ENCODE results near the gene TCEAL7.

The TCEAL7 gene

DNA sequence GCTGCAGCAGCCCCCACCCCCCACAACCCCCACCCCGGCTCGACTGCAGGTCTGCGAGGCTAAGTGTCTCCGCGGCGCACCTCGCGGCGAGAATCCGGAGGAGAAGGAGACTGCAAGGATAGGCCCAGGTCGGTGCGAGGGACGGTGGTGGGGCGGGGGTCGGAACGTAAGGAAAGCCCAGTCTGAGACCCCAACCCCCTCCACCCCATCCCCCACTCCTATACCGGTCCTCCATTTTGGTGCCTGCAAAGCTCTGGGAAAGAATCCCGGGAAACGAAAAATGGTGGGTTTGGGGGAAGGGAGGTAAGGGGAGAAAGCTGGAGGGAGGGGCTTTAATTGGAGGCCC is 46.9 kb downstream of the TCEAL7 start:
- no peaks in the 10 kb centered on the region for H3K9me2 ChIP-seq (replicated peaks; ENCODE audit: low read depth, low read length)
- TF ChIP-seq, protein P1, sequence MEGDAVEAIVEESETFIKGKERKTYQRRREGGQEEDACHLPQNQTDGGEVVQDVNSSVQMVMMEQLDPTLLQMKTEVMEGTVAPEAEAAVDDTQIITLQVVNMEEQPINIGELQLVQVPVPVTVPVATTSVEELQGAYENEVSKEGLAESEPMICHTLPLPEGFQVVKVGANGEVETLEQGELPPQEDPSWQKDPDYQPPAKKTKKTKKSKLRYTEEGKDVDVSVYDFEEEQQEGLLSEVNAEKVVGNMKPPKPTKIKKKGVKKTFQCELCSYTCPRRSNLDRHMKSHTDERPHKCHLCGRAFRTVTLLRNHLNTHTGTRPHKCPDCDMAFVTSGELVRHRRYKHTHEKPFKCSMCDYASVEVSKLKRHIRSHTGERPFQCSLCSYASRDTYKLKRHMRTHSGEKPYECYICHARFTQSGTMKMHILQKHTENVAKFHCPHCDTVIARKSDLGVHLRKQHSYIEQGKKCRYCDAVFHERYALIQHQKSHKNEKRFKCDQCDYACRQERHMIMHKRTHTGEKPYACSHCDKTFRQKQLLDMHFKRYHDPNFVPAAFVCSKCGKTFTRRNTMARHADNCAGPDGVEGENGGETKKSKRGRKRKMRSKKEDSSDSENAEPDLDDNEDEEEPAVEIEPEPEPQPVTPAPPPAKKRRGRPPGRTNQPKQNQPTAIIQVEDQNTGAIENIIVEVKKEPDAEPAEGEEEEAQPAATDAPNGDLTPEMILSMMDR (conservative IDR thresholded peaks at IDR 0.05; ENCODE audit: low read length) = no peak
- TF ChIP-seq EZH2phosphoT487 (IDR thresholded peaks at IDR 0.05; ENCODE audit: borderline replicate concordance) = no peak
- no peaks in the 10 kb centered on the region for H3K27me3 ChIP-seq (ENCODE audit: insufficient read depth, low read length, poor library complexity, severe bottlenecking)
- H3K4me2 ChIP-seq (ENCODE audit: low read depth, low read length, poor library complexity, severe bottlenecking) = peak overlapping the region; percentile 89
- no peaks in the 10 kb centered on the region for H3K9me3 ChIP-seq (ENCODE audit: insufficient read depth, low read depth, low read length)
- H3F3A ChIP-seq (ENCODE audit: low read depth) = no peaks in the 10 kb centered on the region
- H2AFZ ChIP-seq (ENCODE audit: low read length) = peak overlapping the region; percentile 60; the same call in 1 of the 2 replicates
- no peaks in the 10 kb centered on the region for H3K36me3 ChIP-seq (ENCODE audit: insufficient read depth, low read length)
- peaks cover 9% of the 10 kb centered on the region for H3K4me1 ChIP-seq (ENCODE audit: insufficient read depth, low read length, poor library complexity, severe bottlenecking)
- H3K4me3 ChIP-seq (ENCODE audit: low read length, poor library complexity, severe bottlenecking) = peak overlapping the region; percentile 87
- H3K9ac ChIP-seq (ENCODE audit: low read depth, low read length, poor library complexity, severe bottlenecking) = peak overlapping the region; percentile 84
- peaks cover 18% of the 10 kb centered on the region; the same call in 1 of the 2 replicates for H3K79me2 ChIP-seq (ENCODE audit: insufficient read depth, low read length)
- H4K20me1 ChIP-seq (ENCODE audit: insufficient read depth, low read length, poor library complexity, severe bottlenecking) = no peaks in the 10 kb centered on the region

DNA sequence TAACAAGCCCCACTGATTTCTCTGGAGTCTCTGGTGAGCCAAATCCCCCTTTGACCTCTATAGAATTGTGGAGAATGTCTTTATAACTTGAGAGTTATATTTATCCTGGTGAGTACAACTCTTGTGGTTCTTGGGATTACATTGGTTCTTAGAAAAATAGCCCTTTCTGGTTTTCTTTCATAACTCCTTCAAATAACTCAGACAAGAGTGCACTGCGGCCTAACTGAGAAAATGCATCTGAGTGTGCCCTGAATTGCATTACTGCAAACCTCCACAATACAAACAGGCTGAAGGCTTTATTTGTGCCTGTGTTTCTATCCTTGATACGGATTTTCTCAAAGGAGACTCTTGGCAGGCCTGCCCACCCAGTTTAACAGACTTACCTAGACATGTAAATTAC is 49.0 kb downstream of the TCEAL7 start:
- Histone ChIP-seq H3K36me3 (ENCODE audit: insufficient read depth, low read length) (no peaks in the 10 kb centered on the region), H3K9ac (ENCODE audit: low read depth, low read length, poor library complexity, severe bottlenecking) (no peak overlapping the region), H3K4me3 (ENCODE audit: low read length, poor library complexity, severe bottlenecking) (peak overlapping the region; percentile 17), H3K9me2 (replicated peaks; ENCODE audit: low read depth, low read length) (no peaks in the 10 kb centered on the region), H3K9me3 (ENCODE audit: insufficient read depth, low read depth, low read length) (no peaks in the 10 kb centered on the region), H2AFZ (ENCODE audit: low read length) (no peak overlapping the region), H3K4me1 (ENCODE audit: insufficient read depth, low read length, poor library complexity, severe bottlenecking) (peaks cover 9% of the 10 kb centered on the region), H3K4me2 (ENCODE audit: low read depth, low read length, poor library complexity, severe bottlenecking) (peak overlapping the region; percentile 89), H3K79me2 (ENCODE audit: insufficient read depth, low read length) (peaks cover 18% of the 10 kb centered on the region; the same call in 1 of the 2 replicates), H3F3A (ENCODE audit: low read depth) (no peaks in the 10 kb centered on the region), H3K27me3 (ENCODE audit: insufficient read depth, low read length, poor library complexity, severe bottlenecking) (no peaks in the 10 kb centered on the region), H4K20me1 (ENCODE audit: insufficient read depth, low read length, poor library complexity, severe bottlenecking) (no peaks in the 10 kb centered on the region)
- TF ChIP-seq, protein P1 (conservative IDR thresholded peaks at IDR 0.05; ENCODE audit: low read length) = no peak
